GM23248 (cell line): ENCODE measurements around the gene YBX3. TPM values are rescaled to one million over a fixed set of nuclear protein-coding genes. Genes with fewer than 3 reads are reported as not detected.

Source experiments
- DNase-seq: peaks from one replicate; pipeline ENCODE4 v3.0.0-alpha.2; 2015
- H2AFZ ChIP-seq: fragments of 200-600 bp; sonication (generic); 2 replicates; pipeline ENCODE4 v1.6.1; 2016; ENCODE audit warnings: antibody characterized with exemption
- H3F3A ChIP-seq: fragments of 200-600 bp; sonication (generic); 2 replicates; pipeline ENCODE4 v1.6.1; 2016; ENCODE audit warnings: mild to moderate bottlenecking, antibody characterized with exemption, mixed run types; ENCODE audit not compliant: insufficient read depth
- H3K27ac ChIP-seq: fragments of 200-600 bp; sonication (generic); 2 replicates; pipeline ENCODE4 v1.5.1; 2016; ENCODE audit warnings: mild to moderate bottlenecking
- H3K27me3 ChIP-seq: fragments of 200-600 bp; sonication (generic); replicated peaks from 2 replicates; pipeline ENCODE4 v1.6.1; 2016; ENCODE audit warnings: mild to moderate bottlenecking; ENCODE audit not compliant: insufficient read depth
- H3K36me3 ChIP-seq: fragments of 200-600 bp; sonication (generic); 2 replicates; pipeline ENCODE4 v1.6.1; 2016; ENCODE audit warnings: low read depth, mild to moderate bottlenecking
- H3K4me1 ChIP-seq: fragments of 200-600 bp; sonication (generic); 2 replicates; pipeline ENCODE4 v1.6.1; 2016; ENCODE audit warnings: mild to moderate bottlenecking; ENCODE audit not compliant: insufficient read depth
- H3K4me2 ChIP-seq: fragments of 200-600 bp; sonication (generic); one replicate; pipeline ENCODE4 v1.6.1; 2016; ENCODE audit warnings: mild to moderate bottlenecking; ENCODE audit not compliant: unreplicated experiment
- H3K4me3 ChIP-seq: fragments of 200-600 bp; sonication (generic); 2 replicates; pipeline ENCODE4 v1.5.1; 2016; ENCODE audit warnings: mild to moderate bottlenecking
- H3K79me2 ChIP-seq: fragments of 200-600 bp; sonication (generic); 2 replicates; pipeline ENCODE4 v1.6.1; 2016; ENCODE audit warnings: mild to moderate bottlenecking; ENCODE audit not compliant: insufficient read depth
- H3K9ac ChIP-seq: fragments of 200-600 bp; sonication (generic); 2 replicates; pipeline ENCODE4 v1.6.1; 2016; ENCODE audit warnings: mild to moderate bottlenecking
- H3K9me2 ChIP-seq: fragments of 200-600 bp; sonication (generic); 2 replicates; pipeline ENCODE4 v1.6.1; 2016; ENCODE audit warnings: mixed run types, mild to moderate bottlenecking, moderate library complexity; ENCODE audit not compliant: insufficient read depth
- H3K9me3 ChIP-seq: fragments of 200-600 bp; sonication (generic); one replicate; pipeline ENCODE4 v1.6.1; 2017; ENCODE audit warnings: low read depth
- H4K20me1 ChIP-seq: fragments of 200-600 bp; sonication (generic); 2 replicates; pipeline ENCODE4 v1.6.0; 2016; ENCODE audit not compliant: insufficient read depth
- EZH2 ChIP-seq: fragments of 200-600 bp; sonication (generic); IDR thresholded peaks from 2 replicates; pipeline ENCODE4 v1.6.1; 2018; ENCODE audit warnings: antibody characterized with exemption, mild to moderate bottlenecking; ENCODE audit not compliant: insufficient read depth, poor library complexity, severe bottlenecking
- EZH2phosphoT487 ChIP-seq: fragments of 200-600 bp; sonication (generic); IDR thresholded peaks from 2 replicates; pipeline ENCODE4 v1.6.1; 2018; ENCODE audit warnings: antibody characterized with exemption, moderate library complexity, mild to moderate bottlenecking, low read depth; ENCODE audit not compliant: insufficient read depth
- WGBS, 2 experiments: methylation state at CpG; one replicate each; pipeline ENCODE4 v1.1.6; 2015 to 2017; ENCODE audit warnings: low lambda C conversion rate in 2 of 2, low coverage in 1 of 2; ENCODE audit errors: missing lambda C conversion rate in 2 of 2; 5-methylcytosine and 5-hydroxymethylcytosine counted together
- in situ Hi-C: fragments of 300-500 bp; cut with MboI; formaldehyde crosslinking; loops from 2 replicates; pipeline ENCODE4 v1.15.0; 2020
- polyA plus RNA-seq: library from polyadenylated mRNA; unstranded; fragments of >200 nt; fragmentation: Nextera tagmentation; extraction: Ambion mirVana; gene quantifications from 2 replicates; pipeline ENCODE4 v1.2.1, GENCODE V29; 2016
- total RNA-seq: library from RNA; depleted of rRNA; stranded (reverse); fragments of >200 nt; shearing (Covaris generic); gene quantifications from 2 replicates; pipeline ENCODE4 v1.2.3, GENCODE V29; 2014

The YBX3 gene
- total and polyA plus RNA-seq, 2 experiments from 2014 or later = 108 to 215 TPM

GRCh38 chr12:10721651-10722501 lies 1.2 kb downstream of the YBX3 start:
- H3K9ac ChIP-seq = peak overlapping the region; percentile 97
- H3K4me3 ChIP-seq = peak overlapping the region; percentile 82
- H3K79me2 ChIP-seq = peaks cover 76% of the 10 kb centered on the region
- TF ChIP-seq EZH2phosphoT487 = no peak
- TF ChIP-seq EZH2 = no peak
- no peaks in the 10 kb centered on the region for H4K20me1 ChIP-seq
- peak overlapping the region; percentile 98 for H3K4me2 ChIP-seq
- H3K9me3 ChIP-seq = no peaks in the 10 kb centered on the region
- 1% methylated on average over 26 of the region's 26 CpGs for WGBS, 2 experiments
- peak; percentile 97 for DNase-seq
- H3K4me1 ChIP-seq = peaks cover 57% of the 10 kb centered on the region
- no peaks in the 10 kb centered on the region for H3K27me3 ChIP-seq
- H3K36me3 ChIP-seq = no peaks in the 10 kb centered on the region
- no peaks in the 10 kb centered on the region for H3K9me2 ChIP-seq
- peaks cover 55% of the 10 kb centered on the region for H3F3A ChIP-seq
- in situ Hi-C loops = no loop called here
- H3K27ac ChIP-seq = peak overlapping the region; percentile 98
- peak overlapping the region; percentile 27 for H2AFZ ChIP-seq

- peaks cover 81% of the 10 kb centered on the region for H3K79me2 ChIP-seq
- H3K9ac ChIP-seq = peak overlapping the region; percentile 97
- peak overlapping the region; percentile 82 for H3K4me3 ChIP-seq
- H3K4me2 ChIP-seq = peak overlapping the region; percentile 98
- peak overlapping the region; percentile 98 for H3K27ac ChIP-seq
- H2AFZ ChIP-seq = peak overlapping the region; percentile 27; the same call in 1 of the 2 replicates
- no peaks in the 10 kb centered on the region for H3K9me2 ChIP-seq
- no peaks in the 10 kb centered on the region for H3K36me3 ChIP-seq
- peaks cover 62% of the 10 kb centered on the region for H3K4me1 ChIP-seq
- in situ Hi-C loops = no loop called here
- TF ChIP-seq EZH2phosphoT487 (no peak), EZH2 (no peak)
- DNase-seq = peak; percentile 37
- 20 to 21% methylated on average over 3 of the region's 3 CpGs for WGBS, 2 experiments
- H4K20me1 ChIP-seq = no peaks in the 10 kb centered on the region
- H3K27me3 ChIP-seq = no peaks in the 10 kb centered on the region
- H3F3A ChIP-seq = peaks cover 61% of the 10 kb centered on the region
- no peaks in the 10 kb centered on the region for H3K9me3 ChIP-seq
Observed at GRCh38 chr12:10720974-10721650, 2.0 kb downstream of the YBX3 start.

GRCh38 chr12:10719482-10719881 lies 3.6 kb downstream of the YBX3 start:
- peaks cover 91% of the 10 kb centered on the region for H3K79me2 ChIP-seq
- H2AFZ ChIP-seq = no peak overlapping the region
- H3K4me3 ChIP-seq = peak overlapping the region; percentile 82
- no peaks in the 10 kb centered on the region for H3K27me3 ChIP-seq
- TF ChIP-seq EZH2 (no peak), EZH2phosphoT487 (no peak)
- peaks cover 67% of the 10 kb centered on the region for H3K4me1 ChIP-seq
- peak overlapping the region; percentile 98 for H3K4me2 ChIP-seq
- H3K36me3 ChIP-seq = peaks cover 15% of the 10 kb centered on the region
- DNase-seq = no peak
- no peaks in the 10 kb centered on the region for H4K20me1 ChIP-seq
- H3K9me2 ChIP-seq = no peaks in the 10 kb centered on the region
- peak overlapping the region; percentile 97 for H3K9ac ChIP-seq
- H3F3A ChIP-seq = peaks cover 68% of the 10 kb centered on the region
- no peaks in the 10 kb centered on the region for H3K9me3 ChIP-seq
- H3K27ac ChIP-seq = peak overlapping the region; percentile 98
- in situ Hi-C loops = no loop called here
- 87 to 88% methylated on average over 4 of the region's 4 CpGs for WGBS, 2 experiments

GRCh38 chr12:10718279-10718821 lies 4.8 kb downstream of the YBX3 start:
- TF ChIP-seq EZH2phosphoT487 (no peak), EZH2 (no peak)
- DNase-seq = peak; percentile 85
- Histone ChIP-seq H3K4me2 (peak overlapping the region; percentile 98), H3K36me3 (peaks cover 26% of the 10 kb centered on the region), H3K27me3 (no peaks in the 10 kb centered on the region), H3K4me1 (peaks cover 58% of the 10 kb centered on the region), H4K20me1 (no peaks in the 10 kb centered on the region), H3K27ac (peak overlapping the region; percentile 98), H3F3A (peaks cover 62% of the 10 kb centered on the region), H3K9me2 (no peaks in the 10 kb centered on the region), H3K9me3 (no peaks in the 10 kb centered on the region), H3K9ac (peak overlapping the region; percentile 97), H3K79me2 (peaks cover 91% of the 10 kb centered on the region), H3K4me3 (peak overlapping the region; percentile 82), H2AFZ (no peak overlapping the region)
- 2 to 3% methylated on average over 4 of the region's 4 CpGs for WGBS, 2 experiments
- in situ Hi-C loops = no loop called here
